CD4-positive, alpha-beta memory T cell (primary cell): ENCODE measurements around the gene NCEH1. TPM values are rescaled to one million over a fixed set of nuclear protein-coding genes. Genes with fewer than 3 reads are reported as not detected.
"Not testable (repeated sequence)": the region's sequence is repeated elsewhere in the genome, so short reads cannot be mapped to it uniquely, and the experiment has no call there.

Experiments used
- CTCF ChIA-PET: fragments of 350-600 bp; sonication (Branson Sonifier 250); formaldehyde crosslinking; loops from one replicate; lab custom pipeline; 2021; ENCODE audit warnings: inconsistent platforms; ENCODE audit not compliant: partially characterized antibody; lab: Charles Lee
- POLR2A ChIA-PET: fragments of 350-600 bp; sonication (Branson Sonifier 250); formaldehyde crosslinking; loops from one replicate; lab custom pipeline; 2021; ENCODE audit not compliant: partially characterized antibody; lab: Charles Lee
- DNase-seq, 5 donors: peaks; one replicate each; pipeline versions ENCODE4 v3.0.0 to v3.0.0-alpha.2; 2020 to 2022; ENCODE audit warnings: mixed read lengths in 1 of 5
- H3K27ac ChIP-seq: one replicate; pipeline ENCODE4 v1.7.0; 2013; ENCODE audit warnings: low read depth, low read length
- H3K27me3 ChIP-seq: 2 replicates; pipeline ENCODE4 v1.7.0; 2013; ENCODE audit warnings: mild to moderate bottlenecking, low read length, moderate library complexity; ENCODE audit not compliant: insufficient read depth
- H3K36me3 ChIP-seq: 2 replicates; pipeline ENCODE4 v1.7.0; 2013; ENCODE audit warnings: mild to moderate bottlenecking, low read length, moderate library complexity; ENCODE audit not compliant: insufficient read depth
- H3K4me1 ChIP-seq: 2 replicates; pipeline ENCODE4 v1.7.0; 2013; ENCODE audit warnings: mild to moderate bottlenecking, low read length, moderate library complexity; ENCODE audit not compliant: insufficient read depth
- H3K4me3 ChIP-seq, 2 donors: one replicate each; pipeline ENCODE4 v1.7.0; 2013; ENCODE audit warnings: low read length in 2 of 2, mild to moderate bottlenecking in 1 of 2
- H3K9me3 ChIP-seq, 2 donors: one replicate each; pipeline ENCODE4 v1.7.0; 2013; ENCODE audit warnings: low read length in 2 of 2, control low read depth in 1 of 2; ENCODE audit not compliant: control insufficient read depth in 1 of 2
- H3K27ac Mint-ChIP-seq, 7 donors: one replicate each; pipeline ENCODE4 v1.8.0; 2020 to 2021; ENCODE audit warnings: mixed read lengths in 7 of 7, mild to moderate bottlenecking in 6 of 7, inconsistent platforms in 3 of 7, moderate library complexity in 3 of 7
- H3K27me3 Mint-ChIP-seq, 2 donors: one replicate each; pipeline ENCODE4 v1.8.0; 2020 to 2021; ENCODE audit warnings: mixed read lengths in 2 of 2
- H3K36me3 Mint-ChIP-seq, 2 donors: one replicate each; pipeline ENCODE4 v1.8.0; 2020 to 2021; ENCODE audit warnings: mixed read lengths in 2 of 2, inconsistent platforms in 1 of 2, mild to moderate bottlenecking in 1 of 2
- H3K4me1 Mint-ChIP-seq, 4 donors: one replicate each; pipeline ENCODE4 v1.8.0; 2020 to 2021; ENCODE audit warnings: mixed read lengths in 4 of 4, mild to moderate bottlenecking in 1 of 4
- H3K4me3 Mint-ChIP-seq, 8 donors: one replicate each; pipeline ENCODE4 v1.8.0; 2020 to 2021; ENCODE audit warnings: mixed read lengths in 8 of 8, mild to moderate bottlenecking in 7 of 8, moderate library complexity in 6 of 8, inconsistent platforms in 3 of 8
- H3K9me3 Mint-ChIP-seq, 8 donors: one replicate each; pipeline ENCODE4 v1.8.0; 2020 to 2021; ENCODE audit warnings: mixed read lengths in 8 of 8, mild to moderate bottlenecking in 5 of 8, inconsistent platforms in 3 of 8, moderate library complexity in 1 of 8
- intact Hi-C: fragments of 100-400 bp; cut with micrococcal nuclease; formaldehyde crosslinking; loops from one replicate; pipeline ENCODE4 v1.15.1; 2023
- polyA plus RNA-seq, 2 donors: library from polyadenylated mRNA; unstranded; fragments of 300-500 nt; fragmentation: Illumina TruSeq; gene quantifications; one replicate each; pipeline ENCODE4 v1.2.3, GENCODE V29; 2021
- total RNA-seq, 2 experiments: library from RNA; stranded (reverse); gene quantifications; one replicate each; pipeline ENCODE4 v1.2.3, GENCODE V29; 2021

The NCEH1 gene
- total and polyA plus RNA-seq, 4 experiments from 2014 or later, result 2.1 to 5.1 (median 3.4) TPM

GRCh38 chr3:172595664-172596393 lies 115.0 kb downstream of the NCEH1 start:
- Histone ChIP-seq H3K9me3 (no peaks in the 10 kb centered on the region), H3K27ac (peak overlapping the region; percentile 54), H3K36me3 (no peaks in the 10 kb centered on the region), H3K4me1 (peaks cover 48% of the 10 kb centered on the region), H3K27me3 (no peaks in the 10 kb centered on the region), H3K4me3 (peak overlapping the region in 1 of 2 donors; percentile 44)
- DNase-seq, result peak; percentile 50 to 72 (median 67)
- CTCF ChIA-PET, result interaction anchor here (0.6 to 7.9 kb wide), 47 partner anchors 9 to 488 kb away, joined by 3 to 174 read pairs (median 6); partner anchors contain the start of genes ECT2 and TNFSF10
- Mint-ChIP-seq H3K9me3 (peaks cover 0 to 2% (median 0%) of the 10 kb centered on the region in 8 donors), H3K27ac (peak overlapping the region; percentile 79 to 96 (median 92)), H3K27me3 (no peaks in the 10 kb centered on the region), H3K36me3 (peaks cover 0 to 6% of the 10 kb centered on the region in 2 donors), H3K4me1 (peaks cover 35 to 58% (median 48%) of the 10 kb centered on the region in 4 donors), H3K4me3 (peak overlapping the region; percentile 77 to 93 (median 89))
- POLR2A ChIA-PET, result interaction anchor here (0.8 to 8.0 kb wide), 19 partner anchors 9 to 1726 kb away, joined by 3 to 166 read pairs (median 5); partner anchors contain the start of genes RPL22L1 and TNFSF10
- intact Hi-C loops, result loop anchor here (1.0 to 2.0 kb wide), 4 partner anchors 71 to 263 kb away; no protein-coding TSS in a partner anchor

- not testable (repeated sequence) for DNase-seq, H3K36me3 ChIP-seq, H3K9me3 Mint-ChIP-seq, H3K27me3 ChIP-seq, H3K27me3 Mint-ChIP-seq, H3K36me3 Mint-ChIP-seq, H3K9me3 ChIP-seq
- peak overlapping the region; percentile 54 for H3K27ac ChIP-seq
- ChIA-PET POLR2A (interaction anchor here (1.0 to 8.0 kb wide), 19 partner anchors 9 to 1725 kb away, joined by 3 to 166 read pairs (median 5); partner anchors contain the start of genes RPL22L1 and TNFSF10), CTCF (interaction anchor here (0.7 to 7.9 kb wide), 41 partner anchors 8 to 488 kb away, joined by 3 to 174 read pairs (median 9); partner anchors contain the start of genes ECT2, NCEH1 and TNFSF10)
- H3K4me3 ChIP-seq, result peak overlapping the region in 1 of 2 donors; percentile 44
- H3K4me1 ChIP-seq, result peaks cover 55% of the 10 kb centered on the region
- H3K27ac Mint-ChIP-seq, result peak overlapping the region; percentile 79 to 96 (median 92)
- intact Hi-C loops, result loop anchor here (5.0 kb wide), 1 partner anchor 83 kb away; no protein-coding TSS in a partner anchor
- peaks cover 43 to 66% (median 56%) of the 10 kb centered on the region in 4 donors for H3K4me1 Mint-ChIP-seq
- H3K4me3 Mint-ChIP-seq, result peak overlapping the region; percentile 77 to 93 (median 89)
These were observed 115.8 kb downstream of the NCEH1 start for GRCh38 chr3:172594900-172595663.

DNA sequence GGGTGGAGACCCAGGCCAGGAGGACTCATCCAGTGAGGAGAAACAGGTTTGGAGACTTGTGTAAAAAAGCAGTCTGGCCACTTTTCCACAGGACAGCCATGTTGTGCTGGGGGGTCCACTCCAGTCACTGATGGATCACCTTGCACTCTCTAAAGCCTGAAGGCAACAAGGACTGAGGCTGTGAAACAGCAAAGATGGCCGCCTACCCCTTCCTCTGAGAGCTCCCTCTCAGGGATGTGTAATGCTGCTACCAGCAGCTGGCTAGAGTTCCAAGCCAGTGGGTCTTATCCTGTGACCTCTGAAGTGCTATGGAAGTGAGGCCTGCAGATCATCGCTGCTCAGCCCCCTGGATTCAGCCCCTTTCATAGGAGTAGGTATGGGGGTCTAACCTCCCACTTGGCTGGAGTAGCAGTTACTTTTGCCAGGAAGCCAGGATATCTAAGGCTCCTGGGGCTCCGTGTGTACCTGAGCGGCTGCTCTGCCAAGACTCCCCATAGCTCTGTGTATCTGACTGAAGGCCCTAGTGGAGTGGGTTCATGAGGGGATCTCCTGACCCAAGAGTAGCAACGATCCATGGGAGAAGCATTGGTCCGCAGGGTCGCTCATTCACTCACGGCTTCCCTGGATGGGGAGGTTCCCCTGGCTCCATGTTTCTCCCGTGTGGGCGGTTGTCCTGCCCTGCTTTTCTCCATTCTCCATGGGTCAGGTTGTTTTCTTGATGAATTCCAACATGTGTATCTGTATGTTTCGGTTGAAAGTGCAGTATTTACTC lies 117.8 kb downstream of the NCEH1 start:
- H3K27ac ChIP-seq, result peak overlapping the region; percentile 42
- ChIA-PET POLR2A (interaction anchor here (0.6 to 8.0 kb wide), 5 partner anchors 11 to 80 kb away, joined by 4 to 166 read pairs (median 12); partner anchors contain the start of gene TNFSF10), CTCF (interaction anchor here (0.8 to 7.9 kb wide), 9 partner anchors 9 to 103 kb away, joined by 3 to 174 read pairs (median 18); partner anchors contain the start of gene TNFSF10)
- Mint-ChIP-seq H3K9me3 (peaks cover 0 to 12% (median 6%) of the 10 kb centered on the region in 8 donors), H3K4me3 (peak overlapping the region in 6 of 8 donors; percentile 6 to 90 (median 80)), H3K27ac (peak overlapping the region; percentile 69 to 97 (median 88)), H3K27me3 (no peaks in the 10 kb centered on the region), H3K4me1 (peaks cover 51 to 76% (median 64%) of the 10 kb centered on the region in 4 donors), H3K36me3 (peaks cover 0 to 11% of the 10 kb centered on the region in 2 donors)
- intact Hi-C loops, result loop anchor here (1.0 to 5.0 kb wide), 2 partner anchors 70 to 81 kb away; partner anchors contain the start of gene TNFSF10
- no peaks in the 10 kb centered on the region for H3K36me3 ChIP-seq
- DNase-seq, result peak in 1 of 5 donors; percentile 46
- peaks cover 55% of the 10 kb centered on the region for H3K4me1 ChIP-seq
- peak overlapping the region in 1 of 2 donors; percentile 18 for H3K4me3 ChIP-seq
- H3K27me3 ChIP-seq, result no peaks in the 10 kb centered on the region
- no peaks in the 10 kb centered on the region for H3K9me3 ChIP-seq

GRCh38 chr3:172591876-172592771 lies 118.7 kb downstream of the NCEH1 start:
- H3K4me1 Mint-ChIP-seq, result peaks cover 57 to 82% (median 70%) of the 10 kb centered on the region in 4 donors
- H3K36me3 ChIP-seq, result no peaks in the 10 kb centered on the region
- no peaks in the 10 kb centered on the region for H3K27me3 ChIP-seq
- H3K9me3 Mint-ChIP-seq, result peaks cover 0 to 12% (median 6%) of the 10 kb centered on the region in 8 donors
- no peaks in the 10 kb centered on the region for H3K27me3 Mint-ChIP-seq
- peak overlapping the region; percentile 73 to 90 (median 78) for H3K4me3 Mint-ChIP-seq
- POLR2A ChIA-PET, result interaction anchor here (0.9 to 8.0 kb wide), 6 partner anchors 10 to 79 kb away, joined by 3 to 166 read pairs (median 8); partner anchors contain the start of gene TNFSF10
- peak overlapping the region; percentile 85 to 97 (median 91) for H3K27ac Mint-ChIP-seq
- DNase-seq, result peak; percentile 72 to 94 (median 77)
- CTCF ChIA-PET, result interaction anchor here (0.8 to 7.9 kb wide), 5 partner anchors 9 to 74 kb away, joined by 3 to 174 read pairs (median 8); partner anchors contain the start of gene TNFSF10
- peaks cover 56% of the 10 kb centered on the region for H3K4me1 ChIP-seq
- H3K27ac ChIP-seq, result peak overlapping the region; percentile 67
- intact Hi-C loops, result loop anchor here (1.0 to 5.0 kb wide), 2 partner anchors 69 to 80 kb away; partner anchors contain the start of gene TNFSF10
- H3K4me3 ChIP-seq, result peak overlapping the region; percentile 18 to 49
- H3K9me3 ChIP-seq, result no peaks in the 10 kb centered on the region
- peaks cover 0 to 11% of the 10 kb centered on the region in 2 donors for H3K36me3 Mint-ChIP-seq

GRCh38 chr3:172591125-172591605 lies 119.7 kb downstream of the NCEH1 start:
- Mint-ChIP-seq H3K9me3 (peaks cover 0 to 12% (median 6%) of the 10 kb centered on the region in 8 donors), H3K36me3 (peaks cover 0 to 11% of the 10 kb centered on the region in 2 donors), H3K4me1 (peaks cover 62 to 88% (median 74%) of the 10 kb centered on the region in 4 donors), H3K27me3 (no peaks in the 10 kb centered on the region), H3K27ac (peak overlapping the region; percentile 85 to 97 (median 89)), H3K4me3 (peak overlapping the region in 7 of 8 donors; percentile 55 to 90 (median 73))
- Histone ChIP-seq H3K4me3 (peak overlapping the region; percentile 18 to 49), H3K27ac (peak overlapping the region; percentile 67), H3K9me3 (no peaks in the 10 kb centered on the region), H3K4me1 (peaks cover 65% of the 10 kb centered on the region), H3K36me3 (no peaks in the 10 kb centered on the region), H3K27me3 (no peaks in the 10 kb centered on the region)
- CTCF ChIA-PET, result interaction anchor here (1.2 to 7.9 kb wide), 3 partner anchors 61 to 87 kb away, joined by 3 to 174 read pairs (median 8); partner anchors contain the start of gene TNFSF10
- no peak for DNase-seq
- intact Hi-C loops, result loop anchor here (5.0 kb wide), 1 partner anchor 79 kb away; no protein-coding TSS in a partner anchor
- POLR2A ChIA-PET, result interaction anchor here (0.9 to 8.0 kb wide), 6 partner anchors 9 to 78 kb away, joined by 3 to 166 read pairs (median 8); partner anchors contain the start of gene TNFSF10
